ENCODE data around the gene RAB13.

DNA sequence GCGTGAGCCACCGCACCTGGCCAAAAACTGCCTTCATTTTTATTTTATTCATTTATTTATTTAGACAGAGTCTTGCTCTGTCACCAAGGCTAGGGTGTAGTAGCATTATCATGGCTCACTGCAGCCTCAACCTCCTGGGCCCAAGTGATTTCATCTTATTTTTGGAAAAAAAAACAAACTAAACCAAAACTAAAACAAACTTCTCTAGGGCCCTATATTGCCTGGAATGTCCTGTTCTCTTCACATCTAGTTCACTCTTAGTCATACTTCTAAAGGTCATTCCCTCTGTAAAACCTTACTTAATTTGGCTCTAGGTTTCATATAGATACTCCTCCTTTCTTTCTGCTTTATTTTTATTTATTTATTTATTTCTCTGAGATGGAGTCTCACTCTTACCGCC, 20.0 kb upstream of the RAB13 start:
- TF ChIP-seq, protein P1, sequence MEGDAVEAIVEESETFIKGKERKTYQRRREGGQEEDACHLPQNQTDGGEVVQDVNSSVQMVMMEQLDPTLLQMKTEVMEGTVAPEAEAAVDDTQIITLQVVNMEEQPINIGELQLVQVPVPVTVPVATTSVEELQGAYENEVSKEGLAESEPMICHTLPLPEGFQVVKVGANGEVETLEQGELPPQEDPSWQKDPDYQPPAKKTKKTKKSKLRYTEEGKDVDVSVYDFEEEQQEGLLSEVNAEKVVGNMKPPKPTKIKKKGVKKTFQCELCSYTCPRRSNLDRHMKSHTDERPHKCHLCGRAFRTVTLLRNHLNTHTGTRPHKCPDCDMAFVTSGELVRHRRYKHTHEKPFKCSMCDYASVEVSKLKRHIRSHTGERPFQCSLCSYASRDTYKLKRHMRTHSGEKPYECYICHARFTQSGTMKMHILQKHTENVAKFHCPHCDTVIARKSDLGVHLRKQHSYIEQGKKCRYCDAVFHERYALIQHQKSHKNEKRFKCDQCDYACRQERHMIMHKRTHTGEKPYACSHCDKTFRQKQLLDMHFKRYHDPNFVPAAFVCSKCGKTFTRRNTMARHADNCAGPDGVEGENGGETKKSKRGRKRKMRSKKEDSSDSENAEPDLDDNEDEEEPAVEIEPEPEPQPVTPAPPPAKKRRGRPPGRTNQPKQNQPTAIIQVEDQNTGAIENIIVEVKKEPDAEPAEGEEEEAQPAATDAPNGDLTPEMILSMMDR (IDR thresholded peaks at IDR 0.05) = no peak
- TF ChIP-seq POLR2A (IDR thresholded peaks at IDR 0.05) = no peak
